Loucy (cell line): ENCODE results near the gene SAMD4A.

Experiments
- H2AFZ ChIP-seq: fragments of 200-600 bp; sonication (generic); 2 replicates; pipeline ENCODE4 v1.6.0; 2016; ENCODE audit warnings: antibody characterized with exemption, mild to moderate bottlenecking, low read length, moderate library complexity
- H3F3A ChIP-seq: fragments of 200-600 bp; 2 replicates; pipeline ENCODE4 v1.6.0; 2016; ENCODE audit warnings: antibody characterized with exemption, low read depth, mild to moderate bottlenecking
- H3K27me3 ChIP-seq: fragments of 200-600 bp; sonication (generic); 2 replicates; pipeline ENCODE4 v1.6.1; 2014; ENCODE audit warnings: low read length, mild to moderate bottlenecking; ENCODE audit not compliant: insufficient read depth, poor library complexity, severe bottlenecking
- H3K36me3 ChIP-seq: fragments of 200-600 bp; sonication (generic); 2 replicates; pipeline ENCODE4 v1.6.1; 2016; ENCODE audit warnings: low read length; ENCODE audit not compliant: insufficient read depth
- H3K4me1 ChIP-seq: fragments of 200-600 bp; sonication (generic); 2 replicates; pipeline ENCODE4 v1.5.1; 2014; ENCODE audit warnings: low read length, mild to moderate bottlenecking; ENCODE audit not compliant: insufficient read depth, poor library complexity, severe bottlenecking
- H3K4me2 ChIP-seq: fragments of 200-600 bp; sonication (generic); 2 replicates; pipeline ENCODE4 v1.6.0; 2014; ENCODE audit warnings: antibody characterized with exemption, low read length, low read depth, mild to moderate bottlenecking; ENCODE audit not compliant: poor library complexity, severe bottlenecking
- H3K4me3 ChIP-seq: fragments of 200-600 bp; sonication (generic); 2 replicates; pipeline ENCODE4 v1.5.1; 2014; ENCODE audit warnings: low read length, mild to moderate bottlenecking, mixed read lengths; ENCODE audit not compliant: poor library complexity, severe bottlenecking
- H3K79me2 ChIP-seq: fragments of 200-600 bp; sonication (generic); 2 replicates; pipeline ENCODE4 v1.6.1; 2014; ENCODE audit warnings: low read length; ENCODE audit not compliant: insufficient read depth
- H3K9ac ChIP-seq: fragments of 200-600 bp; sonication (generic); 2 replicates; pipeline ENCODE4 v1.6.0; 2014; ENCODE audit warnings: mild to moderate bottlenecking, low read depth, low read length, moderate library complexity; ENCODE audit not compliant: poor library complexity, severe bottlenecking
- H3K9me2 ChIP-seq: fragments of 200-600 bp; sonication (generic); replicated peaks from 2 replicates; pipeline ENCODE4 v1.6.1; 2016; ENCODE audit warnings: low read depth, low read length, mixed read lengths
- H3K9me3 ChIP-seq: fragments of 200-600 bp; sonication (generic); 2 replicates; pipeline ENCODE4 v1.6.1; 2014; ENCODE audit warnings: mild to moderate bottlenecking, antibody characterized with exemption, low read length, low read depth; ENCODE audit not compliant: insufficient read depth
- H4K20me1 ChIP-seq: fragments of 200-600 bp; sonication (generic); 2 replicates; pipeline ENCODE4 v1.6.0; 2014; ENCODE audit warnings: antibody characterized with exemption, low read length, mild to moderate bottlenecking; ENCODE audit not compliant: insufficient read depth, poor library complexity, severe bottlenecking
- CTCF ChIP-seq: fragments of 200-600 bp; sonication (generic); conservative IDR thresholded peaks from 2 replicates; pipeline ENCODE4 v1.5.1; 2014; ENCODE audit warnings: mild to moderate bottlenecking, antibody characterized with exemption, low read length
- EZH2phosphoT487 ChIP-seq: fragments of 200-600 bp; IDR thresholded peaks from 2 replicates; pipeline ENCODE4 v1.6.1; 2018; ENCODE audit warnings: antibody characterized with exemption, mild to moderate bottlenecking, moderate library complexity, borderline replicate concordance

SAMD4A gene

GRCh38 chr14:54689928-54690327 is 123.0 kb downstream of the SAMD4A start:
- no peaks in the 10 kb centered on the region for H3F3A ChIP-seq
- no peaks in the 10 kb centered on the region for H3K4me1 ChIP-seq
- H3K79me2 ChIP-seq, result no peaks in the 10 kb centered on the region
- H3K36me3 ChIP-seq, result no peaks in the 10 kb centered on the region
- H3K4me3 ChIP-seq, result no peak overlapping the region
- no peaks in the 10 kb centered on the region for H3K27me3 ChIP-seq
- no peak overlapping the region for H3K4me2 ChIP-seq
- no peaks in the 10 kb centered on the region for H3K9me3 ChIP-seq
- TF ChIP-seq EZH2phosphoT487 (no peak), CTCF (no peak)
- no peaks in the 10 kb centered on the region for H4K20me1 ChIP-seq
- H3K9me2 ChIP-seq, result no peaks in the 10 kb centered on the region
- H2AFZ ChIP-seq, result no peak overlapping the region
- no peak overlapping the region for H3K9ac ChIP-seq

GRCh38 chr14:54690887-54691286 is 124.0 kb downstream of the SAMD4A start:
- H3K79me2 ChIP-seq, result no peaks in the 10 kb centered on the region

GRCh38 chr14:54691525-54692283 is 124.8 kb downstream of the SAMD4A start:
- H3K9ac ChIP-seq, result no peak overlapping the region
- H3K27me3 ChIP-seq, result no peaks in the 10 kb centered on the region
- H4K20me1 ChIP-seq, result no peaks in the 10 kb centered on the region
- H2AFZ ChIP-seq, result no peak overlapping the region
- no peaks in the 10 kb centered on the region for H3F3A ChIP-seq
- H3K9me3 ChIP-seq, result no peaks in the 10 kb centered on the region
- no peak overlapping the region for H3K4me2 ChIP-seq
- TF ChIP-seq EZH2phosphoT487 (no peak), CTCF (peak; percentile 88)
- H3K4me1 ChIP-seq, result no peaks in the 10 kb centered on the region
- H3K4me3 ChIP-seq, result no peak overlapping the region
- no peaks in the 10 kb centered on the region for H3K9me2 ChIP-seq
- no peaks in the 10 kb centered on the region for H3K79me2 ChIP-seq
- no peaks in the 10 kb centered on the region for H3K36me3 ChIP-seq

More at GRCh38 chr14:54690887-54691286, 124.0 kb downstream of the SAMD4A start:
- no peaks in the 10 kb centered on the region for H3F3A ChIP-seq
- H3K27me3 ChIP-seq, result no peaks in the 10 kb centered on the region
- no peak for TF ChIP-seq CTCF
- no peak for TF ChIP-seq EZH2phosphoT487
- no peak overlapping the region for H3K4me2 ChIP-seq
- no peaks in the 10 kb centered on the region for H3K9me3 ChIP-seq
- H3K4me1 ChIP-seq, result no peaks in the 10 kb centered on the region
- H3K9ac ChIP-seq, result no peak overlapping the region
- no peaks in the 10 kb centered on the region for H4K20me1 ChIP-seq
- no peak overlapping the region for H3K4me3 ChIP-seq
- no peaks in the 10 kb centered on the region for H3K9me2 ChIP-seq
- no peaks in the 10 kb centered on the region for H3K36me3 ChIP-seq
- no peak overlapping the region for H2AFZ ChIP-seq
